ENCODE results near the gene OLIG2. TPM values are rescaled to one million over a fixed set of nuclear protein-coding genes. Genes with fewer than 3 reads are reported as not detected.

The OLIG2 gene
- total RNA-seq, 4 donors from 2014 or later, result not detected

GRCh38 chr21:33023574-33024200 lies 2.0 kb upstream of the OLIG2 start:
- no peaks in the 10 kb centered on the region for H3K9me3 ChIP-seq
- no peak overlapping the region for H3K27ac ChIP-seq
- peaks cover 0 to 78% of the 10 kb centered on the region in 2 donors for H3K27me3 ChIP-seq
- H3K36me3 ChIP-seq, result no peaks in the 10 kb centered on the region
- no peak for DNase-seq
- no peak for TF ChIP-seq POLR2A (IDR thresholded peaks at IDR 0.05)
- TF ChIP-seq, protein P1, sequence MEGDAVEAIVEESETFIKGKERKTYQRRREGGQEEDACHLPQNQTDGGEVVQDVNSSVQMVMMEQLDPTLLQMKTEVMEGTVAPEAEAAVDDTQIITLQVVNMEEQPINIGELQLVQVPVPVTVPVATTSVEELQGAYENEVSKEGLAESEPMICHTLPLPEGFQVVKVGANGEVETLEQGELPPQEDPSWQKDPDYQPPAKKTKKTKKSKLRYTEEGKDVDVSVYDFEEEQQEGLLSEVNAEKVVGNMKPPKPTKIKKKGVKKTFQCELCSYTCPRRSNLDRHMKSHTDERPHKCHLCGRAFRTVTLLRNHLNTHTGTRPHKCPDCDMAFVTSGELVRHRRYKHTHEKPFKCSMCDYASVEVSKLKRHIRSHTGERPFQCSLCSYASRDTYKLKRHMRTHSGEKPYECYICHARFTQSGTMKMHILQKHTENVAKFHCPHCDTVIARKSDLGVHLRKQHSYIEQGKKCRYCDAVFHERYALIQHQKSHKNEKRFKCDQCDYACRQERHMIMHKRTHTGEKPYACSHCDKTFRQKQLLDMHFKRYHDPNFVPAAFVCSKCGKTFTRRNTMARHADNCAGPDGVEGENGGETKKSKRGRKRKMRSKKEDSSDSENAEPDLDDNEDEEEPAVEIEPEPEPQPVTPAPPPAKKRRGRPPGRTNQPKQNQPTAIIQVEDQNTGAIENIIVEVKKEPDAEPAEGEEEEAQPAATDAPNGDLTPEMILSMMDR (IDR thresholded peaks at IDR 0.05), result no peak
- no peak overlapping the region for H3K4me3 ChIP-seq
- peaks cover 0 to 57% (median under 1%) of the 10 kb centered on the region in 4 donors for H3K4me1 ChIP-seq

DNA sequence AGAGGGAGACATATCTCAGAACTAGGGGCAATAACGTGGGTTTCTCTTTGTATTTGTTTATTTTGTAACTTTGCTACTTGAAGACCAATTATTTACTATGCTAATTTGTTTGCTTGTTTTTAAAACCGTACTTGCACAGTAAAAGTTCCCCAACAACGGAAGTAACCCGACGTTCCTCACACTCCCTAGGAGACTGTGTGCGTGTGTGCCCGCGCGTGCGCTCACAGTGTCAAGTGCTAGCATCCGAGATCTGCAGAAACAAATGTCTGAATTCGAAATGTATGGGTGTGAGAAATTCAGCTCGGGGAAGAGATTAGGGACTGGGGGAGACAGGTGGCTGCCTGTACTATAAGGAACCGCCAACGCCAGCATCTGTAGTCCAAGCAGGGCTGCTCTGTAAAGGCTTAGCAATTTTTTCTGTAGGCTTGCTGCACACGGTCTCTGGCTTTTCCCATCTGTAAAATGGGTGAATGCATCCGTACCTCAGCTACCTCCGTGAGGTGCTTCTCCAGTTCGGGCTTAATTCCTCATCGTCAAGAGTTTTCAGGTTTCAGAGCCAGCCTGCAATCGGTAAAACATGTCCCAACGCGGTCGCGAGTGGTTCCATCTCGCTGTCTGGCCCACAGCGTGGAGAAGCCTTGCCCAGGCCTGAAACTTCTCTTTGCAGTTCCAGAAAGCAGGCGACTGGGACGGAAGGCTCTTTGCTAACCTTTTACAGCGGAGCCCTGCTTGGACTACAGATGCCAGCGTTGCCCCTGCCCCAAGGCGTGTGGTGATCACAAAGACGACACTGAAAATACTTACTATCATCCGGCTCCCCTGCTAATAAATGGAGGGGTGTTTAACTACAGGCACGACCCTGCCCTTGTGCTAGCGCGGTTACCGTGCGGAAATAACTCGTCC lies 1.3 kb upstream of the OLIG2 start:
- TF ChIP-seq, protein P1 (IDR thresholded peaks at IDR 0.05), result no peak
- TF ChIP-seq POLR2A (IDR thresholded peaks at IDR 0.05), result no peak
- no peak overlapping the region for H3K27ac ChIP-seq
- H3K9me3 ChIP-seq, result no peaks in the 10 kb centered on the region
- peaks cover 0 to 79% of the 10 kb centered on the region in 2 donors for H3K27me3 ChIP-seq
- no peak overlapping the region for H3K4me3 ChIP-seq
- H3K4me1 ChIP-seq, result peaks cover 0 to 55% (median 2%) of the 10 kb centered on the region in 4 donors
- no peak for DNase-seq
- no peaks in the 10 kb centered on the region for H3K36me3 ChIP-seq

GRCh38 chr21:33025106-33025488 lies 638 bp upstream of the OLIG2 start:
- H3K27me3 ChIP-seq, result peaks cover 0 to 79% of the 10 kb centered on the region in 2 donors
- no peak overlapping the region for H3K4me3 ChIP-seq
- no peak overlapping the region for H3K27ac ChIP-seq
- DNase-seq, result no peak
- peaks cover 0 to 49% (median 2%) of the 10 kb centered on the region in 4 donors for H3K4me1 ChIP-seq
- H3K36me3 ChIP-seq, result no peaks in the 10 kb centered on the region
- no peaks in the 10 kb centered on the region for H3K9me3 ChIP-seq
- no peak for TF ChIP-seq POLR2A (IDR thresholded peaks at IDR 0.05)
- TF ChIP-seq, protein P1 (IDR thresholded peaks at IDR 0.05), result no peak

DNA sequence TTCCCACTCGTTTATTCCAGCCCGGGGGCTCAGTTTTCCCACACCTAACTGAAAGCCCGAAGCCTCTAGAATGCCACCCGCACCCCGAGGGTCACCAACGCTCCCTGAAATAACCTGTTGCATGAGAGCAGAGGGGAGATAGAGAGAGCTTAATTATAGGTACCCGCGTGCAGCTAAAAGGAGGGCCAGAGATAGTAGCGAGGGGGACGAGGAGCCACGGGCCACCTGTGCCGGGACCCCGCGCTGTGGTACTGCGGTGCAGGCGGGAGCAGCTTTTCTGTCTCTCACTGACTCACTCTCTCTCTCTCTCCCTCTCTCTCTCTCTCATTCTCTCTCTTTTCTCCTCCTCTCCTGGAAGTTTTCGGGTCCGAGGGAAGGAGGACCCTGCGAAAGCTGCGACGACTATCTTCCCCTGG lies 716 bp downstream of the OLIG2 start:
- H3K27me3 ChIP-seq, result peaks cover 0 to 75% of the 10 kb centered on the region in 2 donors
- no peak for TF ChIP-seq POLR2A (IDR thresholded peaks at IDR 0.05)
- TF ChIP-seq, protein P1 (IDR thresholded peaks at IDR 0.05), result no peak
- no peak for DNase-seq
- H3K4me1 ChIP-seq, result peaks cover 0 to 44% (median 2%) of the 10 kb centered on the region in 4 donors
- no peak overlapping the region for H3K27ac ChIP-seq
- H3K36me3 ChIP-seq, result no peaks in the 10 kb centered on the region
- H3K4me3 ChIP-seq, result no peak overlapping the region
- no peaks in the 10 kb centered on the region for H3K9me3 ChIP-seq

- Histone ChIP-seq H3K4me1 (peaks cover 0 to 44% (median 2%) of the 10 kb centered on the region in 4 donors), H3K27me3 (peaks cover 0 to 72% of the 10 kb centered on the region in 2 donors), H3K36me3 (no peaks in the 10 kb centered on the region), H3K27ac (no peak overlapping the region), H3K4me3 (no peak overlapping the region), H3K9me3 (no peaks in the 10 kb centered on the region)
- no peak for DNase-seq
- TF ChIP-seq, protein P1 (IDR thresholded peaks at IDR 0.05), result no peak
- TF ChIP-seq POLR2A (IDR thresholded peaks at IDR 0.05), result no peak
These were observed 1.2 kb downstream of the OLIG2 start for GRCh38 chr21:33026878-33027400.
